ENCODE measurements around the gene ASPRV1.
"Not testable (repeated sequence)": the region's sequence is repeated elsewhere in the genome, so short reads cannot be mapped to it uniquely, and the experiment has no call there.

The ASPRV1 gene

DNA sequence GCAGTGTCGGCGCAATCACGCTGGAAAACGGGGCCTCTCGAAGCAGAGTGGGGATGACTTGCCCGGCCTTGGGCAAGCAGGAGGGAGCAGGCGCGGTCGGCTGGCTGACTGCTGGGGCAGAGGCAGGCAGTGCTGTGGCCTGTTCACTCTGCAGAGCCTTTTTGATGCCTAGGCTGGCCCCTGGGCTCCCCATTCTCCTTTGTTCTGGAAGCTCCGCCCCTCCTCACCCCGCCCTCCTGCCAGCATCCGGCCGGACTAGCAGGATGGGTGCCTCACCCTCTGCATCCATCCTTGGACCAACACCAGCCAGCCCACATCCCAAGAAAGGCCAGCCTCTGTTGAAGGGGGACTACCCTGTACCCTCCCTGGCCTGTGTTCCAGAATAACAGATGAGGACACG, at the start of gene ASPRV1:
Gene ASPRV1, minus strand, starts transcription at position 136 of the 400 bp plus-strand sequence. CDS start 195 bp downstream, outside the sequence.
- DNase-seq (ENCODE audit: low read depth in 2 of 2): no peak

GRCh38 chr2:70010576-70011111, 49.2 kb upstream of the ASPRV1 start:
- DNase-seq (ENCODE audit: low read depth in 2 of 2): no peak

- no peak for DNase-seq (ENCODE audit: low read depth in 2 of 2)
These were observed 48.5 kb upstream of the ASPRV1 start for GRCh38 chr2:70009762-70010575.

- no peak for DNase-seq (ENCODE audit: low read depth in 2 of 2)
These were observed 46.9 kb upstream of the ASPRV1 start for GRCh38 chr2:70008290-70008689.

GRCh38 chr2:70007151-70007550, 45.7 kb upstream of the ASPRV1 start:
- no peak for DNase-seq (ENCODE audit: low read depth in 2 of 2)

DNA sequence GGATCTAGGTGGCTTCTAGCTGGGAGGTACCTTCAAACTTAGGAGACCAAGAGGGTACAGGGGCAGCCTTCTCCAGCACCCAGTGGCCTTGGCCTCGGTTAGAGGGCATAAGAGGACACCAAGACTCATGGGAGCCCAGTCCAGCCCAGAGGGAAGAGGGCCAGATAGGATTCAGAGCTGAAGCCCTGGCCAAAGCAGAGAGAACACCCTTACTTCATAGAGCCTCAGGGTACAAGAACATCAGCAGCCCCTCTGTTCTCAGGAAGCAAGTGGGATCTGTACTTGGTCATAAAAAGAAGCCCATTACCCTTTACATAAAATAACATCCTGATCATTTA, 45.0 kb upstream of the ASPRV1 start:
- no peak for DNase-seq (ENCODE audit: low read depth in 2 of 2)

- DNase-seq (ENCODE audit: low read depth in 2 of 2): no peak
These were observed 44.5 kb upstream of the ASPRV1 start for GRCh38 chr2:70005752-70006446.

- no peak for DNase-seq (ENCODE audit: low read depth in 2 of 2)
These were observed 43.8 kb upstream of the ASPRV1 start for GRCh38 chr2:70005216-70005615.

DNA sequence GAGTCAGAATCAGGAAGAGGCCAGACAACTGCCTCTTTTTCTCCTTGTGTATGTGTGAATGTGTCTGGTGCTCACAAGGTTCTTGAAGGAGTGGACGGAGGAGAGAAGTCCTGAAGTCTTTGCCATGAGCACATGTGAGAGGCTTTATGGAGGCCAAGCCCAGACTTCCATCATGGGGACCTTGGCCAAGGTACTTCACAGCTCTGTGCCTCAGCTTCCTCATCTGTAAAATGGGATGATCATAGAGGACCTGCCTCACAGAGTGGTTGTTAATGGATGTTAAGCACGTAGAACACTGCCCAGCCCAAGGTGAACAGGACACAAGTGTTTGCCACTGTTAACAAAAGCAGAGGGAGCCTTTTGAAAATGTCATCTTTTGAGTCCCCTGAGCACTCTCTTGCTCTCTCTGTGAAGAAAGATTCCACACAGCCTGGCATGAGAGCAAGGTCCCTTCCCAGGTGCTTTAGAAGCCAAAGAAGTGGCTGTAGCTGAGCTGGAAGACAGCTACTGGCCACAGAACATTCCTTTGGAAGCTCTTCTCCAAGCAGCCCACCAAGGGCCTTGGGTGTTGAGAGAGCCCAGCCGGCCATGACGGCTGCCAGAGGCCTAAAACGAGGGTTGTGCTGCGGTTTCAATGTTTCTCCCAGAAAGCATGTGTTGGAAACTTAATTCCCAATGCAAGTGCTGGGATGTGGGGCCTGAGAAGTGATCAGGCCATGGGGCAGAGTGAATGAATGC, 41.8 kb upstream of the ASPRV1 start:
- no peak for DNase-seq (ENCODE audit: low read depth in 2 of 2)

GRCh38 chr2:70002241-70002899, 40.9 kb upstream of the ASPRV1 start:
- no peak for DNase-seq (ENCODE audit: low read depth in 2 of 2)

GRCh38 chr2:70000529-70000928, 39.1 kb upstream of the ASPRV1 start:
- not testable (repeated sequence) for DNase-seq (ENCODE audit: low read depth in 2 of 2)

- DNase-seq (ENCODE audit: low read depth in 2 of 2): no peak
These were observed 37.3 kb upstream of the ASPRV1 start for GRCh38 chr2:69998761-69999160.

GRCh38 chr2:69997015-69997830, 35.8 kb upstream of the ASPRV1 start:
- no peak for DNase-seq (ENCODE audit: low read depth in 2 of 2)

DNA sequence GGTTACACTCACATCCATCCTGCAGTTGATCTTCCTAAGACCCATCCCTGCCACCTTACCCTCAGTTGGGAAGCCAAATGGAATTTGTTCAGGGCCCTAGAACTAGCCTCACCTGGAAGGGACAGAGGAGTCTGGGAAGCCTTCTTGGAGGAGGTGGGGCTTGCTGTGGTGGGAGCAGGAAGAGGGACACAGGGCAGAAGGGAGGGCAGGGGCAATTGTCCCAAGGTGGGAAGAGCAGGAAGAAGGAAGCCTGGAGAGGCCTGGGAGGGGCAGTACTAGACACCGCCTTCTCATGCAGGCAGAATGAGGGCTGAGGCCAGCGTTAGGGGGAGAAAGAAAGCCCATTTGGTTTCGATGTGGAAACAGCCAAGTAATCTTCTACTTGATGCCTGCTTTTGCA, 34.1 kb upstream of the ASPRV1 start:
- no peak for DNase-seq (ENCODE audit: low read depth in 2 of 2)

- DNase-seq (ENCODE audit: low read depth in 2 of 2): no peak
These were observed 32.7 kb upstream of the ASPRV1 start for GRCh38 chr2:69994166-69994565.

- no peak for DNase-seq (ENCODE audit: low read depth in 2 of 2)
These were observed 32.3 kb upstream of the ASPRV1 start for GRCh38 chr2:69993708-69994107.

- no peak for DNase-seq (ENCODE audit: low read depth in 2 of 2)
These were observed 31.7 kb upstream of the ASPRV1 start for GRCh38 chr2:69993048-69993565.

DNA sequence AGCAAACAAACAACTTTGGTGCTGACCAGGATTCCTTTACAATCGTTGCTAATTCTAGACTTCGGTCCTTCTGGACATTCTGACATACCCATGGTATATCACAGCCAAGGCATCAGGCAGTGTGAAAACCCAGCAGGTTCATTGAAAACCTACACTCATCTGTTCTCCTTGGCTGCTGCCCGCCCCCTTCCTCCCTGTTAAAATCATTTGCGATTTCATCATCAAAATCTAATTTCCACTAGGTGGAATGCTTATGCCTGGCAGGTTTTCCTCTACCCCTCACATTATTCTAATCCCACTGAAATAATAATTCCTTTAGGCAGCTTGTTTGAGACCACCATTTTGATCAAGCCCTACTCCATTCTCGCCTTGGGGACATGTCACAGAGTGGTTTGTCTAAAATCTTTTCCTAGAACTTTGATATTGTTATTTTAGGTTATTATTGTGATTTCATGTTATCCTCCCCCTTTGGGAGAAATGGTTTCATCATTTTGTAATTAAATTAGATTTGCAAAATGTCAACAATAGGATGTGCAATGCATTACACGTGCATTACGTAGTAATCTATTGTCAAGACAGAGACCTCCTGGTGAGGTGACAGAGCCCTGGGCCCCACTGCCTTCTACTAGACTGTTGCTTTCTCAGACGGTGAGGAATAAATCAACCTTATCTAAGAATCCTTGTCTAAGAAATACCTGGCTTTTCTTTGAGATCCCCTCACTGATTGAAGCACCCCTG, 31.0 kb upstream of the ASPRV1 start:
- no peak for DNase-seq (ENCODE audit: low read depth in 2 of 2)

DNA sequence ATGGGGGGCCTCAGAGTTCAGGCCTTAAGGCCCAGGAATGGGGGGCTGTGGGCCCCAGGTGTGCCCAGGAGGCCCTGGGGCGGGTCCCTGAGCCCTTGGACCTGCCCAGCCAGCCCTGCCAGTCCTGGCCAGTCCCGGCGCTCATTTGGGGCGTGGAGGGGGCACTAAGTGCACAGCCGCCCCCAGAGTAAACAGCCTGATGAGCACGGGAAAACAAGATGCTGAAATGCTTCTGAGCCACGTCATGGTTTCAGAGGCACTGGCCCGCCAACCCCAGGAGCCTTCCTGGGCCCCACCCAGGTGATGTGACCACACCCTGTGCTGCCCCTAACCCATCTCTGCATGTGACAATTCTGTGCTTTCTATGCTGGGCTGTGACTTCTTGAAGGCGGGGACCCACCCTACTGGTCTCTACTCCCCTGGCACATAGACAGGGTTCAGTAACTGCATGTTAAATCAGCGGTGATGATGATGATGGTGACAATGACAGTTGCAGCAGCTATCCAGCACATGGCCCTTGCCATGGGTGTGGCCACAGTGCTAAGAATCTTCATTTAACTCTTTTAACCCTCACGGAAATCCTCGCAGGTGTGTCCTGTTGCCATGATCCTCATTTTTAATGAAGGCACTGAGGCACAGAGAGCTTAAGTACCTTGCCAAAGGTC, 28.1 kb upstream of the ASPRV1 start:
- DNase-seq (ENCODE audit: low read depth in 2 of 2): no peak
